Dendritic cell treated with granulocyte-macrophage colony-stimulating factor and Interleukin-4, amounts not matched to agents 40 ng/mL and 50 ng/mL, for 4 days (primary cell): ENCODE data around the gene WIPF1.
"Not testable (repeated sequence)": the region's sequence is repeated elsewhere in the genome, so short reads cannot be mapped to it uniquely, and the experiment has no call there.

Experiments used
- H3K27ac Mint-ChIP-seq: one replicate; pipeline ENCODE4 v1.8.0; 2022; ENCODE audit warnings: mild to moderate bottlenecking, mixed read lengths
- H3K27me3 Mint-ChIP-seq: one replicate; pipeline ENCODE4 v1.8.0; 2022; ENCODE audit warnings: mild to moderate bottlenecking, mixed read lengths
- H3K36me3 Mint-ChIP-seq: one replicate; pipeline ENCODE4 v1.8.0; 2022; ENCODE audit warnings: low read depth, mixed read lengths
- H3K4me1 Mint-ChIP-seq: one replicate; pipeline ENCODE4 v1.8.0; 2022; ENCODE audit warnings: low read depth, mixed read lengths
- H3K4me3 Mint-ChIP-seq: one replicate; pipeline ENCODE4 v1.8.0; 2022; ENCODE audit warnings: mild to moderate bottlenecking, moderate library complexity, mixed read lengths
- H3K9me3 Mint-ChIP-seq: one replicate; pipeline ENCODE4 v1.8.0; 2022; ENCODE audit warnings: mixed read lengths
- intact Hi-C: fragments of 100-400 bp; cut with micrococcal nuclease; formaldehyde crosslinking; loops from one replicate; pipeline ENCODE4 v1.15.0; 2022

Gene WIPF1

GRCh38 chr2:174568425-174568824 is 29.2 kb downstream of the WIPF1 start:
- H3K9me3 Mint-ChIP-seq: no peaks in the 10 kb centered on the region
- no peaks in the 10 kb centered on the region for H3K27me3 Mint-ChIP-seq
- H3K36me3 Mint-ChIP-seq: peaks cover 93% of the 10 kb centered on the region
- H3K4me3 Mint-ChIP-seq: no peak overlapping the region
- intact Hi-C loops: no loop called here
- peaks cover 35% of the 10 kb centered on the region for H3K4me1 Mint-ChIP-seq
- H3K27ac Mint-ChIP-seq: no peak overlapping the region

- peaks cover 27% of the 10 kb centered on the region for H3K4me1 Mint-ChIP-seq
- no peak overlapping the region for H3K4me3 Mint-ChIP-seq
- H3K36me3 Mint-ChIP-seq: peaks cover 93% of the 10 kb centered on the region
- no peaks in the 10 kb centered on the region for H3K27me3 Mint-ChIP-seq
- H3K27ac Mint-ChIP-seq: peak overlapping the region; percentile 15
- no peaks in the 10 kb centered on the region for H3K9me3 Mint-ChIP-seq
- intact Hi-C loops: no loop called here
Observed at GRCh38 chr2:174566871-174567270, 30.7 kb downstream of the WIPF1 start.

- Mint-ChIP-seq H3K9me3 (no peaks in the 10 kb centered on the region), H3K4me1 (no peaks in the 10 kb centered on the region), H3K27me3 (no peaks in the 10 kb centered on the region), H3K4me3 (no peak overlapping the region), H3K27ac (no peak overlapping the region), H3K36me3 (peaks cover 83% of the 10 kb centered on the region)
- intact Hi-C loops: no loop called here
Observed at GRCh38 chr2:174563530-174564282, 33.9 kb downstream of the WIPF1 start.

- no peak overlapping the region for H3K27ac Mint-ChIP-seq
- intact Hi-C loops: no loop called here
- H3K9me3 Mint-ChIP-seq: no peaks in the 10 kb centered on the region
- peaks cover 82% of the 10 kb centered on the region for H3K36me3 Mint-ChIP-seq
- no peak overlapping the region for H3K4me3 Mint-ChIP-seq
- H3K27me3 Mint-ChIP-seq: no peaks in the 10 kb centered on the region
- H3K4me1 Mint-ChIP-seq: no peaks in the 10 kb centered on the region
Observed at GRCh38 chr2:174561972-174562370, 35.6 kb downstream of the WIPF1 start.

GRCh38 chr2:174561283-174561971 is 36.2 kb downstream of the WIPF1 start:
- intact Hi-C loops: no loop called here
- no peaks in the 10 kb centered on the region for H3K4me1 Mint-ChIP-seq
- H3K36me3 Mint-ChIP-seq: peaks cover 82% of the 10 kb centered on the region
- H3K4me3 Mint-ChIP-seq: no peak overlapping the region
- peak overlapping the region; percentile 9 for H3K27ac Mint-ChIP-seq
- no peaks in the 10 kb centered on the region for H3K9me3 Mint-ChIP-seq
- no peaks in the 10 kb centered on the region for H3K27me3 Mint-ChIP-seq

- H3K36me3 Mint-ChIP-seq: peaks cover 81% of the 10 kb centered on the region
- H3K27me3 Mint-ChIP-seq: no peaks in the 10 kb centered on the region
Observed at GRCh38 chr2:174560737-174561136, 36.9 kb downstream of the WIPF1 start.

GRCh38 chr2:174555998-174556397 is 41.6 kb downstream of the WIPF1 start:
- H3K27ac Mint-ChIP-seq: no peak overlapping the region
- no peaks in the 10 kb centered on the region for H3K9me3 Mint-ChIP-seq
- no peak overlapping the region for H3K4me3 Mint-ChIP-seq
- H3K4me1 Mint-ChIP-seq: peaks cover 7% of the 10 kb centered on the region
- no peaks in the 10 kb centered on the region for H3K27me3 Mint-ChIP-seq
- intact Hi-C loops: no loop called here
- peaks cover 35% of the 10 kb centered on the region for H3K36me3 Mint-ChIP-seq

More at GRCh38 chr2:174560737-174561136, 36.9 kb downstream of the WIPF1 start:
- Mint-ChIP-seq H3K4me3 (no peak overlapping the region), H3K9me3 (no peaks in the 10 kb centered on the region), H3K4me1 (no peaks in the 10 kb centered on the region), H3K27ac (no peak overlapping the region)
- intact Hi-C loops: no loop called here

- no peak overlapping the region for H3K4me3 Mint-ChIP-seq
- no peak overlapping the region for H3K27ac Mint-ChIP-seq
- peaks cover 7% of the 10 kb centered on the region for H3K4me1 Mint-ChIP-seq
- peaks cover 25% of the 10 kb centered on the region for H3K36me3 Mint-ChIP-seq
- no peaks in the 10 kb centered on the region for H3K27me3 Mint-ChIP-seq
- intact Hi-C loops: no loop called here
- H3K9me3 Mint-ChIP-seq: no peaks in the 10 kb centered on the region
Observed at GRCh38 chr2:174554529-174555150, 43.0 kb downstream of the WIPF1 start.

- Mint-ChIP-seq H3K9me3 (no peaks in the 10 kb centered on the region), H3K27me3 (no peaks in the 10 kb centered on the region), H3K27ac (no peak overlapping the region), H3K4me3 (no peak overlapping the region), H3K36me3 (peaks cover 25% of the 10 kb centered on the region), H3K4me1 (peaks cover 7% of the 10 kb centered on the region)
- intact Hi-C loops: no loop called here
Observed at GRCh38 chr2:174553811-174554493, 43.7 kb downstream of the WIPF1 start.

- Mint-ChIP-seq H3K27ac (no peak overlapping the region), H3K9me3 (no peaks in the 10 kb centered on the region), H3K4me3 (no peak overlapping the region), H3K4me1 (peaks cover 7% of the 10 kb centered on the region), H3K27me3 (no peaks in the 10 kb centered on the region), H3K36me3 (peaks cover 15% of the 10 kb centered on the region)
- intact Hi-C loops: no loop called here
Observed at GRCh38 chr2:174552880-174553279, 44.7 kb downstream of the WIPF1 start.

- H3K36me3 Mint-ChIP-seq: peaks cover 9% of the 10 kb centered on the region
- no peak overlapping the region for H3K4me3 Mint-ChIP-seq
- H3K27me3 Mint-ChIP-seq: no peaks in the 10 kb centered on the region
- no peaks in the 10 kb centered on the region for H3K9me3 Mint-ChIP-seq
- intact Hi-C loops: no loop called here
- no peak overlapping the region for H3K27ac Mint-ChIP-seq
- peaks cover 12% of the 10 kb centered on the region for H3K4me1 Mint-ChIP-seq
Observed at GRCh38 chr2:174551697-174552096, 45.9 kb downstream of the WIPF1 start.

- H3K27me3 Mint-ChIP-seq, H3K4me1 Mint-ChIP-seq, H3K9me3 Mint-ChIP-seq, H3K4me3 Mint-ChIP-seq, intact Hi-C loops, H3K36me3 Mint-ChIP-seq, H3K27ac Mint-ChIP-seq: not testable (repeated sequence)
Observed at GRCh38 chr2:174548646-174549045, 49.0 kb downstream of the WIPF1 start.

GRCh38 chr2:174548021-174548420 is 49.6 kb downstream of the WIPF1 start:
- H3K4me1 Mint-ChIP-seq, H3K9me3 Mint-ChIP-seq, H3K27ac Mint-ChIP-seq, intact Hi-C loops, H3K36me3 Mint-ChIP-seq, H3K4me3 Mint-ChIP-seq: not testable (repeated sequence)
- peaks cover 13% of the 10 kb centered on the region for H3K27me3 Mint-ChIP-seq
